Lung (tissue), 13 donors: ENCODE measurements around the gene GNPTAB. TPM values are rescaled to one million over a fixed set of nuclear protein-coding genes. Genes with fewer than 3 reads are reported as not detected.

Experiments used
- ATAC-seq: fragments of 200-7000 bp; cut with Tn5 transposase; one replicate; pipeline ENCODE4 v1.9.1; 2020; ENCODE audit warnings: moderate number of reproducible peaks; ENCODE audit not compliant: insufficient read depth, low FRiP score
- DNase-seq, 3 donors: peaks; one replicate each; pipeline ENCODE4 v3.0.0-alpha.2; 2013 to 2017
- H3K27ac ChIP-seq, 2 donors: one replicate each; pipeline ENCODE4 v1.5.1; 2013; ENCODE audit warnings: mild to moderate bottlenecking in 2 of 2, moderate library complexity in 2 of 2, control low read depth in 1 of 2, inconsistent platforms in 1 of 2, low read depth in 1 of 2, low read length in 1 of 2
- H3K27me3 ChIP-seq, 3 donors: one replicate each; pipeline ENCODE4 v1.5.1; 2013; ENCODE audit warnings: low read length in 2 of 3; ENCODE audit not compliant: control insufficient read depth in 3 of 3, insufficient read depth in 3 of 3
- H3K36me3 ChIP-seq, 4 donors: one replicate each; pipeline ENCODE4 v1.5.1; 2013; ENCODE audit warnings: low read length in 4 of 4, mild to moderate bottlenecking in 1 of 4, moderate library complexity in 1 of 4; ENCODE audit not compliant: control insufficient read depth in 4 of 4, insufficient read depth in 4 of 4
- H3K4me1 ChIP-seq, 5 donors: one replicate each; pipeline ENCODE4 v1.5.1; 2013; ENCODE audit warnings: low read length in 5 of 5, mild to moderate bottlenecking in 2 of 5, moderate library complexity in 1 of 5; ENCODE audit not compliant: control insufficient read depth in 5 of 5, insufficient read depth in 5 of 5
- H3K4me3 ChIP-seq: one replicate; pipeline ENCODE4 v1.5.1; 2013; ENCODE audit warnings: mild to moderate bottlenecking, control low read depth, moderate library complexity
- H3K9ac ChIP-seq, 2 donors: one replicate each; pipeline ENCODE4 v1.5.1; 2013; ENCODE audit warnings: low read length in 2 of 2, control low read depth in 1 of 2; ENCODE audit not compliant: insufficient read depth in 1 of 2
- H3K9me3 ChIP-seq, 4 donors: one replicate each; pipeline ENCODE4 v1.5.1; 2013; ENCODE audit warnings: low read length in 3 of 4, mild to moderate bottlenecking in 1 of 4, moderate library complexity in 1 of 4; ENCODE audit not compliant: control insufficient read depth in 4 of 4, insufficient read depth in 3 of 4
- WGBS, 2 donors: extraction: QIAGEN DNeasy Blood & Tissue Kit; methylation state at CpG; one replicate each; pipeline ENCODE4 v1.1.7; 2013; 5-methylcytosine and 5-hydroxymethylcytosine counted together
- polyA plus RNA-seq, 2 donors: library from polyadenylated mRNA; stranded (reverse); fragments of 200-250 nt; gene quantifications; one replicate each; pipeline ENCODE4 v1.2.1, GENCODE V29; 2013
- small RNA-seq: library from RNA; depleted of rRNA; stranded (forward); fragments of <200 nt; gene quantifications from one replicate; pipeline ENCODE3, GENCODE V24; 2014; ENCODE audit warnings: low replicate concordance
- total RNA-seq, 2 donors: library from RNA; depleted of rRNA in 1 of 2; stranded (reverse); fragments of >200 nt in 1 of 2; gene quantifications; one replicate each; pipeline ENCODE4 v1.2.1, GENCODE V29; 2014 to 2021
- TF ChIP-seq, protein P1 (sequence below): IDR thresholded peaks from 2 replicates; pipeline ENCODE4 v1.5.1; 2012; ENCODE audit warnings: mild to moderate bottlenecking; ENCODE audit errors: control extremely low read depth, extremely low read depth
- donor health status: control.
- donor health status: control.
- donor health status: Bipolar disorder and iron deficiency.
- donor health status: healthy.
- donor health status: DM: yes; HTN: yes; CAD: no.

GNPTAB gene
- total and polyA plus RNA-seq, 4 donors: 14.8 to 74.3 (median 39.9) TPM

GRCh38 chr12:101695706-101696105 is 135.1 kb downstream of the GNPTAB start:
- Histone ChIP-seq H3K4me1 (peaks cover 5 to 27% (median 6%) of the 10 kb centered on the region in 5 donors), H3K4me3 (no peak overlapping the region), H3K27me3 (peaks cover 0 to 2% (median 0%) of the 10 kb centered on the region in 3 donors), H3K9me3 (no peaks in the 10 kb centered on the region), H3K36me3 (no peaks in the 10 kb centered on the region), H3K9ac (no peak overlapping the region), H3K27ac (peak overlapping the region in 1 of 2 donors; percentile 84)
- TF ChIP-seq, protein P1, sequence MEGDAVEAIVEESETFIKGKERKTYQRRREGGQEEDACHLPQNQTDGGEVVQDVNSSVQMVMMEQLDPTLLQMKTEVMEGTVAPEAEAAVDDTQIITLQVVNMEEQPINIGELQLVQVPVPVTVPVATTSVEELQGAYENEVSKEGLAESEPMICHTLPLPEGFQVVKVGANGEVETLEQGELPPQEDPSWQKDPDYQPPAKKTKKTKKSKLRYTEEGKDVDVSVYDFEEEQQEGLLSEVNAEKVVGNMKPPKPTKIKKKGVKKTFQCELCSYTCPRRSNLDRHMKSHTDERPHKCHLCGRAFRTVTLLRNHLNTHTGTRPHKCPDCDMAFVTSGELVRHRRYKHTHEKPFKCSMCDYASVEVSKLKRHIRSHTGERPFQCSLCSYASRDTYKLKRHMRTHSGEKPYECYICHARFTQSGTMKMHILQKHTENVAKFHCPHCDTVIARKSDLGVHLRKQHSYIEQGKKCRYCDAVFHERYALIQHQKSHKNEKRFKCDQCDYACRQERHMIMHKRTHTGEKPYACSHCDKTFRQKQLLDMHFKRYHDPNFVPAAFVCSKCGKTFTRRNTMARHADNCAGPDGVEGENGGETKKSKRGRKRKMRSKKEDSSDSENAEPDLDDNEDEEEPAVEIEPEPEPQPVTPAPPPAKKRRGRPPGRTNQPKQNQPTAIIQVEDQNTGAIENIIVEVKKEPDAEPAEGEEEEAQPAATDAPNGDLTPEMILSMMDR: no peak
- no peak for ATAC-seq
- DNase-seq: no peak
- 73 to 94% methylated on average over 1 of the region's 1 CpG for WGBS, 2 donors

Small RNA genes within 50 kb of the gene (small RNA-seq; reads per million reads assigned to genes)
- gene RNA5SP368: not detected
- gene RNA5SP369: not detected
- not detected for gene RNU6-101P
- not detected for gene RNU6-1183P
- gene RNU6-172P: not detected
- not detected for gene RNY1P16

Other genes starting within 250 kb of the GNPTAB start
- not detected for gene MYBPC1, start 236.0 kb downstream of the GNPTAB start, total RNA-seq
- under 1 TPM; 0.06 to 0.07 TPM for gene MYBPC1, start 236.0 kb downstream of the GNPTAB start, polyA plus RNA-seq
- gene CHPT1, start 133.3 kb downstream of the GNPTAB start, total RNA-seq: 10 to 100 TPM; 34.4 to 48.1 TPM
- 10 to 100 TPM; 25.1 to 60.9 TPM for gene CHPT1, start 133.3 kb downstream of the GNPTAB start, polyA plus RNA-seq
- gene SYCP3, start 91.5 kb downstream of the GNPTAB start, total RNA-seq: 1 to 10 TPM in 1 of 2 donors, under 1 TPM in 1; 0.46 to 1.2 TPM
- gene SYCP3, start 91.5 kb downstream of the GNPTAB start, polyA plus RNA-seq: under 1 TPM; 0.05 to 0.89 TPM
- 10 to 100 TPM; 68.5 to 80.9 TPM for gene DRAM1, start 46.6 kb upstream of the GNPTAB start, total RNA-seq
- 10 to 100 TPM; 64.5 to 95.2 TPM for gene DRAM1, start 46.6 kb upstream of the GNPTAB start, polyA plus RNA-seq
- 10 to 100 TPM; 28.0 to 53.3 TPM for gene WASHC3, start 231.0 kb upstream of the GNPTAB start, total RNA-seq
- gene WASHC3, start 231.0 kb upstream of the GNPTAB start, polyA plus RNA-seq: 10 to 100 TPM; 37.4 to 52.9 TPM